Gastrocnemius medialis (tissue), 4 donors: Measurements from ENCODE around the gene PTTG1IP.

ENCODE experiments used
- POLR2A ChIP-seq, 2 donors: fragments of 450-650 bp; IDR thresholded peaks; one replicate each; pipeline ENCODE4 v1.6.1; 2017; ENCODE audit warnings: antibody characterized with exemption in 2 of 2, mild to moderate bottlenecking in 2 of 2, moderate library complexity in 2 of 2
- TF ChIP-seq, protein P1 (sequence below), 5 experiments: fragments of 450-650 bp in 3 of 5; fragments of 200-600 bp in 2 of 5; sonication (generic) in 2 of 5; IDR thresholded peaks in 4 of 5; conservative IDR thresholded peaks in 1 of 5; 1 replicate in 4 of 5; 2 replicates in 1 of 5; pipeline ENCODE4 v1.5.1; 2016 to 2019; ENCODE audit warnings: antibody characterized with exemption in 5 of 5, mild to moderate bottlenecking in 3 of 5, moderate library complexity in 3 of 5

DNA sequence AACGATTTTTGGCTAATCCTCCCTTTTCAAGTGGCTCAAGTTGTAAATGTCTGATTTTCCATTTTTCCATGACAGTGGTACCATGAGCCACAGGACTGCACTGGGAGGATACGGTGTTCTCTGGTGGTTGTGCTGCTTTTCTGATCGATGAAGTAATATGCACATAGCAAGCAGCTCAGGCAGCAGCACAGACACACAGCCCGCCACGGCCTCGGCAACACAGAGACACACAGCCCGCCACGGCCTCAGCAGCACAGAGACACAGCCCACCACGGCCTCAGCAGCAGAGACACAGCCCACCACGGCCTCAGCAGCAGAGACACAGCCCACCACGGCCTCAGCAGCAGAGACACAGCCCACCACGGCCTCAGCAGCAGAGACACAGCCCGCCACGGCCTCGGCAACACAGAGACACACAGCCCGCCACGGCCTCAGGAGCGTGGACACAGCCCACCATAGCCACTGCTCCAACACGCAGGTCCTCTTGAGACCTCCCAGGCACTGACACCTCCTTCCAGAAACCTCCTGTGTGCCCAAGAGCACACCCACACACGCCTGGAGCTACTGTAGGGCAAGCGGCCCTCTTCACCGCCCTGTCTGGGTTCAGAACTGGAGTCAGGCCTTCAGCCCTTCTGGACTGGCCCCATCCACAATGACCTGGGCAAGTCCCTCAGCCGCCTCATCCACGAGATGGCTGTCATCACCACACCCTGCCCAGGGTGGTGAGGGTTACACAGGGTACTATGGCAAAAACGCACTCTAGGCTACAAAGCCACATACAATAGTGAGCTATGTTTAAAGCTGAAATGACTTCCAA is 10.4 kb downstream of the PTTG1IP start:
- TF ChIP-seq, protein P1, sequence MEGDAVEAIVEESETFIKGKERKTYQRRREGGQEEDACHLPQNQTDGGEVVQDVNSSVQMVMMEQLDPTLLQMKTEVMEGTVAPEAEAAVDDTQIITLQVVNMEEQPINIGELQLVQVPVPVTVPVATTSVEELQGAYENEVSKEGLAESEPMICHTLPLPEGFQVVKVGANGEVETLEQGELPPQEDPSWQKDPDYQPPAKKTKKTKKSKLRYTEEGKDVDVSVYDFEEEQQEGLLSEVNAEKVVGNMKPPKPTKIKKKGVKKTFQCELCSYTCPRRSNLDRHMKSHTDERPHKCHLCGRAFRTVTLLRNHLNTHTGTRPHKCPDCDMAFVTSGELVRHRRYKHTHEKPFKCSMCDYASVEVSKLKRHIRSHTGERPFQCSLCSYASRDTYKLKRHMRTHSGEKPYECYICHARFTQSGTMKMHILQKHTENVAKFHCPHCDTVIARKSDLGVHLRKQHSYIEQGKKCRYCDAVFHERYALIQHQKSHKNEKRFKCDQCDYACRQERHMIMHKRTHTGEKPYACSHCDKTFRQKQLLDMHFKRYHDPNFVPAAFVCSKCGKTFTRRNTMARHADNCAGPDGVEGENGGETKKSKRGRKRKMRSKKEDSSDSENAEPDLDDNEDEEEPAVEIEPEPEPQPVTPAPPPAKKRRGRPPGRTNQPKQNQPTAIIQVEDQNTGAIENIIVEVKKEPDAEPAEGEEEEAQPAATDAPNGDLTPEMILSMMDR (IDR thresholded peaks at IDR 0.05 in 4 of 5, conservative IDR thresholded peaks at IDR 0.05 in 1 of 5): no peak
- TF ChIP-seq POLR2A (IDR thresholded peaks at IDR 0.05): no peak
